ENCODE measurements around the gene TM4SF4.
"Not testable (repeated sequence)": the region's sequence is repeated elsewhere in the genome, so short reads cannot be mapped to it uniquely, and the experiment has no call there.

Gene TM4SF4

DNA sequence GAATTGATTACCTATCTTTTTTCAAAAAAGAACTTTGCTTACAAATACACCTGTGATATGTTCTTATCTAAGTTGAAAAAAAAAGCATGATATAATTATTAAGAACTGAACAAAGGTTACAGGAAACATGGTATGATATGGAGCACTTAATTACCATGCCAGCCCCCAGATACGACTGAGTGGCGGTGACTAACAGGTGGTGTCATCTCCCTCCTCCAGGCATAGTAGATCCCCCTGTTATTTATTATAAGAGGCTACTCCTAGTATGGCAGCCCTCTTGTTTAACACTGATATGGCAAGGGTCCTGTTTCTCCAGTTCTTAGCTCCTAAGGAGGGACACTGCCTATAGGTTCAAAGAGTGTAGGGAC lies 31.0 kb upstream of the TM4SF4 start (continued):
- TF ChIP-seq, protein P1, sequence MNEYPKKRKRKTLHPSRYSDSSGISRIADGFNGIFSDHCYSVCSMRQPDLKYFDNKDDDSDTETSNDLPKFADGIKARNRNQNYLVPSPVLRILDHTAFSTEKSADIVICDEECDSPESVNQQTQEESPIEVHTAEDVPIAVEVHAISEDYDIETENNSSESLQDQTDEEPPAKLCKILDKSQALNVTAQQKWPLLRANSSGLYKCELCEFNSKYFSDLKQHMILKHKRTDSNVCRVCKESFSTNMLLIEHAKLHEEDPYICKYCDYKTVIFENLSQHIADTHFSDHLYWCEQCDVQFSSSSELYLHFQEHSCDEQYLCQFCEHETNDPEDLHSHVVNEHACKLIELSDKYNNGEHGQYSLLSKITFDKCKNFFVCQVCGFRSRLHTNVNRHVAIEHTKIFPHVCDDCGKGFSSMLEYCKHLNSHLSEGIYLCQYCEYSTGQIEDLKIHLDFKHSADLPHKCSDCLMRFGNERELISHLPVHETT (tag by site-specific recombination; IDR thresholded peaks at IDR 0.05) = no peak

- H3K27ac ChIP-seq (ENCODE audit: extremely low read depth, low read depth, low read length); H3K36me3 ChIP-seq (ENCODE audit: control insufficient read depth in 2 of 2, insufficient read depth in 1 of 2, low read length in 2 of 2); H3K4me1 ChIP-seq (ENCODE audit: control insufficient read depth, insufficient read depth, low read length); H3K9me3 ChIP-seq (ENCODE audit: control insufficient read depth, insufficient read depth, low read depth, low read length); POLR2A ChIA-PET; CTCF ChIA-PET; H3K4me3 ChIP-seq (ENCODE audit: low read depth, low read length): not testable (repeated sequence)
Measured at GRCh38 chr3:149444867-149445266, 29.6 kb upstream of the TM4SF4 start.

DNA sequence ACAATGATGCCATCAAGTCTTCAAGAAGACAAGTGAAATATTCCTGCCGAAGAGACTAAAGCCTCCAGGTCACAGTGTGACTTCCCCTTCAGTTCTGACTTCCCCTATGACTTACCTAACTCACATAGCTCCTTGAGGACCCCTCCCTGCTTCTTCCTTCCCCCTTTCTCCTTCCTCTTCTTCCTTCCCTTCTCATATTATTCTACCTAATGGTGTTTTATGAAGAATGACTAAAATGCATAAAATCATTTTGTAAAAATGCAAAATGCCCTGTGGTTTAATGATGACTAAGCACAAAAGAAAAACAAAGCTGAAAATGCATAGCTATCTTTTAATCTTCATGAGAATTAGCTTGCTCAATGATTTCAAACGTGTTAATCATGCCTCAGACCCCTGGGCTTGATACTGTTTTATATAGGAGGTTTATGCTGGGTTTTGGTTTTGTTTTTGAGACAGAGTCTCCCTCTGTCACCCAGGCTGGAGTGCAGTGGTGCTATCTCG lies 26.1 kb upstream of the TM4SF4 start:
- Histone ChIP-seq H3K36me3 (ENCODE audit: control insufficient read depth in 2 of 2, insufficient read depth in 1 of 2, low read length in 2 of 2) (no peaks in the 10 kb centered on the region), H3K4me3 (ENCODE audit: low read depth, low read length) (no peak overlapping the region), H3K9me3 (ENCODE audit: control insufficient read depth, insufficient read depth, low read depth, low read length) (no peaks in the 10 kb centered on the region), H3K27ac (ENCODE audit: extremely low read depth, low read depth, low read length) (no peak overlapping the region), H3K4me1 (ENCODE audit: control insufficient read depth, insufficient read depth, low read length) (no peaks in the 10 kb centered on the region)
- TF ChIP-seq ZNF510 (tag by site-specific recombination; IDR thresholded peaks at IDR 0.05; ENCODE audit: insufficient replicate concordance) (no peak), ZNF776 (tag by site-specific recombination; IDR thresholded peaks at IDR 0.05; ENCODE audit: borderline replicate concordance) (no peak)
- CTCF ChIA-PET = interaction anchor here (0.5 to 0.7 kb wide), 2 partner anchors 24 to 361 kb away, joined by 3 to 5 read pairs; no protein-coding TSS in a partner anchor
- POLR2A ChIA-PET = interaction anchor here (0.6 kb wide), 1 partner anchor 28 kb away, joined by 3 read pairs; no protein-coding TSS in a partner anchor

GRCh38 chr3:149449182-149449581 lies 25.3 kb upstream of the TM4SF4 start:
- TF ChIP-seq ZNF433 (tag by site-specific recombination; IDR thresholded peaks at IDR 0.05; ENCODE audit: low read depth) (no peak), ZNF223 (tag by site-specific recombination; IDR thresholded peaks at IDR 0.05) (no peak), ZNF274 (IDR thresholded peaks at IDR 0.05; ENCODE audit: low read length) (no peak), ZNF274 (tag by site-specific recombination; IDR thresholded peaks at IDR 0.05; ENCODE audit: borderline replicate concordance) (no peak), ZNF148 (tag by site-specific recombination; IDR thresholded peaks at IDR 0.05; ENCODE audit: borderline replicate concordance) (no peak), ZBTB1 (tag by site-specific recombination; IDR thresholded peaks at IDR 0.05) (no peak), ZNF837 (tag by site-specific recombination; IDR thresholded peaks at IDR 0.05) (no peak), PRDM6 (tag by site-specific recombination; IDR thresholded peaks at IDR 0.05) (no peak), ZBTB6 (tag by site-specific recombination; IDR thresholded peaks at IDR 0.05) (no peak), ZNF76 (tag by site-specific recombination; IDR thresholded peaks at IDR 0.05; ENCODE audit: borderline replicate concordance, low read depth) (no peak), ZNF707 (tag by site-specific recombination; IDR thresholded peaks at IDR 0.05) (no peak)
- H3K36me3 ChIP-seq (ENCODE audit: control insufficient read depth in 2 of 2, insufficient read depth in 1 of 2, low read length in 2 of 2) = no peaks in the 10 kb centered on the region
- no peaks in the 10 kb centered on the region for H3K4me1 ChIP-seq (ENCODE audit: control insufficient read depth, insufficient read depth, low read length)
- H3K4me3 ChIP-seq (ENCODE audit: low read depth, low read length) = no peak overlapping the region
- ChIA-PET CTCF (no interaction called here), POLR2A (no interaction called here)
- no peaks in the 10 kb centered on the region for H3K9me3 ChIP-seq (ENCODE audit: control insufficient read depth, insufficient read depth, low read depth, low read length)
- no peak overlapping the region for H3K27ac ChIP-seq (ENCODE audit: extremely low read depth, low read depth, low read length)
